Left lung (tissue), 10 donors: ENCODE measurements around the gene RASGEF1C. TPM values are rescaled to one million over a fixed set of nuclear protein-coding genes. Genes with fewer than 3 reads are reported as not detected.
"Not testable (repeated sequence)": the region's sequence is repeated elsewhere in the genome, so short reads cannot be mapped to it uniquely, and the experiment has no call there.

Source experiments
- ATAC-seq: fragments of 200-7000 bp; cut with Tn5 transposase; one replicate; pipeline ENCODE4 v1.9.1; 2020; ENCODE audit warnings: moderate library complexity
- DNase-seq, 4 donors: peaks; one replicate each; pipeline ENCODE4 v3.0.0-alpha.2; 2013 to 2020
- H3K27ac ChIP-seq, 2 donors: fragments of 200-600 bp; sonication (generic) in 1 of 2; one replicate each; pipeline versions ENCODE4 v1.5.0 to v1.8.0; 2020 to 2021
- H3K27me3 ChIP-seq, 2 donors: fragments of 200-600 bp; sonication (generic) in 1 of 2; one replicate each; pipeline versions ENCODE4 v1.5.0 to v1.8.0; 2020 to 2021
- H3K36me3 ChIP-seq, 2 donors: fragments of 200-600 bp; sonication (generic) in 1 of 2; one replicate each; pipeline versions ENCODE4 v1.5.0 to v1.8.0; 2020 to 2021
- H3K4me1 ChIP-seq, 2 donors: fragments of 200-600 bp; one replicate each; pipeline ENCODE4 v1.8.0; 2021
- H3K4me3 ChIP-seq, 2 donors: fragments of 200-600 bp; sonication (generic) in 1 of 2; one replicate each; pipeline versions ENCODE4 v1.5.0 to v1.8.0; 2020 to 2021; ENCODE audit warnings: mild to moderate bottlenecking in 1 of 2
- H3K9me3 ChIP-seq, 2 donors: fragments of 200-600 bp; sonication (generic) in 1 of 2; one replicate each; pipeline versions ENCODE4 v1.5.0 to v1.8.0; 2020 to 2021
- CTCF ChIP-seq, 2 donors: fragments of 200-600 bp; sonication (generic) in 1 of 2; IDR thresholded peaks; one replicate each; pipeline versions ENCODE4 v1.5.0 to v1.8.0; 2021; ENCODE audit warnings: antibody characterized with exemption in 2 of 2
- intact Hi-C, 2 donors: fragments of 100-400 bp; cut with DNase I; formaldehyde crosslinking; loops; one replicate each; pipeline versions ENCODE4 v1.11.2 to v1.14.2; 2022
- polyA plus RNA-seq, 6 donors: library from polyadenylated mRNA; unstranded; fragments of 120-200 nt; gene quantifications; one replicate each; pipeline ENCODE4 v1.2.1, GENCODE V29; 2013; ENCODE audit not compliant: insufficient read length in 6 of 6
- total RNA-seq, 2 donors: library from RNA; stranded (reverse); fragmentation: NEBNext Ultra II Directional; extraction: Animal tissue kit (Norgen Biotek cat#: 25700); gene quantifications; one replicate each; pipeline ENCODE4 v1.2.1, GENCODE V29; 2021
- donor health status: DM: no; HTN: yes; CAD: no.
- donor health status: DM: no; HTN: no; CAD: no.

RASGEF1C gene
- total and polyA plus RNA-seq, 8 donors: 0.09 to 0.34 (median 0.17) TPM; not detected in 3

DNA sequence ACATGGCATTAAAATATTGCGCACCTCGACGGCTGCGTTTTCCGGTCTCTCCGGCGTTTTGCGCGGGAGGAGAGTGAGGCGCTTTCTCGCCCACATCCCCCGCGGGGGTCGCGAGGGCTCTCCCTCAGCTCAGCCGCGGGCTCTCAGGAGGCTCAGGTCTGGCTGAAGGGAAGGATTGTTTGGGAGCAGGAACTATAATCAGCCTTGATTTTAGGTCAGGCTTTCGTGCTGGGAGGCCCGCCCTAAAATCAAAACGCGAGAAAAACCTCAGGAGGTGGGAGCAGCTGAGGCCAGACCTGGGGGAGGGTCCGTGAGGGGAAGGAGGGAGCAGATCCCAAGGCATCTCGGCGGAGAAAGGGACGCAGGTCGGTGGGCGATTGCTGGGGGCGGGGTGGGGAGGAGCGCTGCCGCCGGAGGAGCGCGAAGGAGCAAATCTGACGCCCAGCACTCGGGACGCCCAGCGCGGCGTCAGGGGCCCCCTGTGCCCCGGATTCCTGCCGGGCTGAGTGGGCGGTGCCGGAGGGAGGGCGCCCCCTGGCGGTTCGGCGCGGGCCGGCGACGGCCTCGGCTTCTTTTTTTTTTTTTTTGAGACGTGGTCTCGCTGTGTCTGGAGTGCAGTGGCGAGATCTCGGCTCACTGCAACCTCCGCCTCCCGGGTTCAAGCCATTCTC, 118.8 kb downstream of the RASGEF1C start:
- no peaks in the 10 kb centered on the region for H3K36me3 ChIP-seq
- peak overlapping the region in 1 of 2 donors; percentile 23 for H3K27ac ChIP-seq
- peak; percentile 87 to 92 for TF ChIP-seq CTCF (IDR thresholded peaks at IDR 0.05)
- H3K4me3 ChIP-seq: peak overlapping the region; percentile 38 to 45
- H3K27me3 ChIP-seq: peaks cover 0 to 8% of the 10 kb centered on the region in 2 donors
- no peaks in the 10 kb centered on the region for H3K9me3 ChIP-seq
- ATAC-seq (peak; percentile 96), DNase-seq (peak; percentile 67 to 94 (median 83))
- intact Hi-C loops: no loop called here
- peaks cover 0 to 21% of the 10 kb centered on the region in 2 donors for H3K4me1 ChIP-seq

DNA sequence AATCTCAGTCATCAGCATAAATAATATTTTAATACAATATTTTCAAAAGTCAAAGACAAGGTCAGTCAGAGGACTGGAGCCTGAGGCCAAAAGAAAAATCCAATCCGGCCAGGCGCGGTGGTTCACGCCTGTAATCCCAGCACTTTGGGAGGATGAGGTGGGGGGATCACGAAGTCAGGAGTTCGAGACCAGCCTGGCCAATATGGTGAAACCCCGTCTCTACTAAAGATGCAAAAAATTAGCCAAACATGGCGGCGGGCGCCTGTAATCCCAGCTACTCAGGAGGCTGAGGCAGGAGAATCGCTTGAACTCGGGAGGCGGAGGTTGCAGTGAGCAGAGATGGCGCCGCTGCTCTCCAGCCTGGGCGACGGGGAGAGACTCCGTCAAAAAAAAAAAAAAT, 119.4 kb downstream of the RASGEF1C start:
- H3K9me3 ChIP-seq, H3K36me3 ChIP-seq, H3K27ac ChIP-seq, ATAC-seq, intact Hi-C loops, DNase-seq, H3K27me3 ChIP-seq: not testable (repeated sequence)
- H3K4me3 ChIP-seq: peak overlapping the region; percentile 38 to 45
- peaks cover 0 to 23% of the 10 kb centered on the region in 2 donors for H3K4me1 ChIP-seq

GRCh38 chr5:180088561-180088960, 120.5 kb downstream of the RASGEF1C start:
- Histone ChIP-seq H3K36me3 (no peaks in the 10 kb centered on the region), H3K27ac (no peak overlapping the region), H3K9me3 (no peaks in the 10 kb centered on the region), H3K4me3 (no peak overlapping the region), H3K27me3 (peaks cover 0 to 8% of the 10 kb centered on the region in 2 donors), H3K4me1 (peaks cover 0 to 23% of the 10 kb centered on the region in 2 donors)
- intact Hi-C loops: no loop called here
- no peak for TF ChIP-seq CTCF (IDR thresholded peaks at IDR 0.05)
- ATAC-seq: no peak
- DNase-seq: no peak

- Histone ChIP-seq H3K36me3 (no peaks in the 10 kb centered on the region), H3K27me3 (peaks cover 0 to 8% of the 10 kb centered on the region in 2 donors), H3K4me3 (no peak overlapping the region), H3K4me1 (peaks cover 0 to 17% of the 10 kb centered on the region in 2 donors), H3K9me3 (no peaks in the 10 kb centered on the region), H3K27ac (no peak overlapping the region)
- no peak for ATAC-seq
- DNase-seq: no peak
- TF ChIP-seq CTCF (IDR thresholded peaks at IDR 0.05): no peak
- intact Hi-C loops: no loop called here
These were observed 122.1 kb downstream of the RASGEF1C start for GRCh38 chr5:180086816-180087399.

- H3K27ac ChIP-seq: no peak overlapping the region
- H3K4me1 ChIP-seq: peaks cover 0 to 14% of the 10 kb centered on the region in 2 donors
- H3K9me3 ChIP-seq: no peaks in the 10 kb centered on the region
- intact Hi-C loops: no loop called here
- ATAC-seq: no peak
- peaks cover 0 to 10% of the 10 kb centered on the region in 2 donors for H3K27me3 ChIP-seq
- no peak for TF ChIP-seq CTCF (IDR thresholded peaks at IDR 0.05)
- H3K36me3 ChIP-seq: no peaks in the 10 kb centered on the region
- H3K4me3 ChIP-seq: no peak overlapping the region
- no peak for DNase-seq
These were observed 123.2 kb downstream of the RASGEF1C start for GRCh38 chr5:180085837-180086236.
